AG20443 (cell line): ENCODE measurements around the gene AMZ1.
"Not testable (repeated sequence)": the region's sequence is repeated elsewhere in the genome, so short reads cannot be mapped to it uniquely, and the experiment has no call there.

Source experiments
- DNase-seq: peaks from one replicate; pipeline ENCODE4 v3.0.0; 2012; ENCODE audit warnings: low spot score, mixed read lengths

AMZ1 gene

GRCh38 chr7:2667843-2668242 is 20.2 kb upstream of the AMZ1 start:
- DNase-seq: no peak

- no peak for DNase-seq
Measured at GRCh38 chr7:2668401-2668800, 19.6 kb upstream of the AMZ1 start.

DNA sequence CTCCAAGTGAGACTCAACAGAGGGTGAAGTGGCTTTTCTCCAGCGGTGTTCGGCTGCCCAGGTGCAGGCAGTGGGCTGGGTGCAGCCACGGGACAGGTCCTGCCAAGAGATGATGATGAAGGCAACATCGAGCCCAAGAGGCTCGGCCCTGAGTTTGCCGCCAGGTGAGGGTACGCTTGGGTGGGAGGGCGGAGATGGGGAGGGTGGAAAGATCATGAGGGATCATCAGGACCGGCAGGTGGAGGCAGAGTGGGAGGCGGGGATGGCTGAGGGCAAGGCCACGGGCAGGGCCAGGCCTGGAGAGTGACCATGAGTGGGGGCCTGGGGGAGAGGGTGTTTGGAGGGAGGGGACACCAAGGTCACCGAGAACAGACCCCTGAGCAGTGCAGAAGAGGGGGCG is 17.8 kb upstream of the AMZ1 start:
- no peak for DNase-seq

GRCh38 chr7:2670720-2671391 is 17.1 kb upstream of the AMZ1 start:
- peak; percentile 88 for DNase-seq

- DNase-seq: not testable (repeated sequence)
Measured at GRCh38 chr7:2673214-2673613, 14.8 kb upstream of the AMZ1 start.

- DNase-seq: no peak
Measured at GRCh38 chr7:2673934-2674333, 14.1 kb upstream of the AMZ1 start.

DNA sequence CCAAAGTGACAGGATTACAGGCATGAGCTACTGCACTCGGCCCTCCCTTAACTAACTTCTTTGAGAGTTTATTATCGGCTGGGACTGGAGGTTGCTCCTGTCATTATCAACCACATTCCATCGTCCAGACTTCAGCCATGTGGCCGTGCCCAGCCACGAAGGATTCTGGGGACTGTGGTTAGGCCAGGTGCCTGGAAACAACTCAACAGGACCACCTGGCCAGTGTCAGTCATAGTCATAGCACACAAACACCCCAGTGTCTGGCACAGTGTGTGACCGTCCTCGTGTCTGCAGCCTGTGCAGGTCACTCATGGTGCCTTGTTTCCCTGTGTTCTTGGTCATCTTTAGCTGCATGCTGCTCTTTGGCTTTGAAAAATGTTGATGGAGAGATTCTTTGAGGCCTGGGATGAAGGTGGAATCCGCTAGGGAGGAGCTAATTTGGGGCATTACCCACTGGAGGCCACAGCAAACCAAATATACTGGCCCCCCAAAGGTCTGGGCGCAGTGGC is 12.7 kb upstream of the AMZ1 start:
- DNase-seq: no peak

- not testable (repeated sequence) for DNase-seq
Measured at GRCh38 chr7:2676576-2676975, 11.4 kb upstream of the AMZ1 start.

GRCh38 chr7:2678454-2678853 is 9.5 kb upstream of the AMZ1 start:
- DNase-seq: not testable (repeated sequence)

GRCh38 chr7:2679135-2680127 is 8.6 kb upstream of the AMZ1 start:
- DNase-seq: not testable (repeated sequence)

DNA sequence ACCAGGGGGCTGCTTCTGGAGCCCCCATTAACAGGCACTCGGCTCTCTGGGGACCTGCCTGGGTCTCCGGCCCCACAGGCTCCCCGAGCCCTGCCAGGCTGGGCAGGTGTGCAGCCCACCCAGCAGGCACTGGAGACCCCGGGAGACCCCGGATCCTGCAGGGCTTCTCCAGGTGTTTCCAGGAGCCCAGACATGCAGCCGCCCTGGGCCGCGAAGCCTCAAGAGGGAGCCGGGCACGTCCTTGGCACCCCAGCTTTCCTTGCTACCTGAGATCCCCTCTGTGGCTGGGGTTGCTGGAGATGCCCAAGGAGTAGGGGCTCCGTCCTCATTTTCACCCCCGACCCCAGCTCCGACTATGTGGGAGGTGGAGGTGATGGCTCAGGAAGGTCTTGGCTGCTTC is 7.7 kb upstream of the AMZ1 start:
- DNase-seq: no peak

DNA sequence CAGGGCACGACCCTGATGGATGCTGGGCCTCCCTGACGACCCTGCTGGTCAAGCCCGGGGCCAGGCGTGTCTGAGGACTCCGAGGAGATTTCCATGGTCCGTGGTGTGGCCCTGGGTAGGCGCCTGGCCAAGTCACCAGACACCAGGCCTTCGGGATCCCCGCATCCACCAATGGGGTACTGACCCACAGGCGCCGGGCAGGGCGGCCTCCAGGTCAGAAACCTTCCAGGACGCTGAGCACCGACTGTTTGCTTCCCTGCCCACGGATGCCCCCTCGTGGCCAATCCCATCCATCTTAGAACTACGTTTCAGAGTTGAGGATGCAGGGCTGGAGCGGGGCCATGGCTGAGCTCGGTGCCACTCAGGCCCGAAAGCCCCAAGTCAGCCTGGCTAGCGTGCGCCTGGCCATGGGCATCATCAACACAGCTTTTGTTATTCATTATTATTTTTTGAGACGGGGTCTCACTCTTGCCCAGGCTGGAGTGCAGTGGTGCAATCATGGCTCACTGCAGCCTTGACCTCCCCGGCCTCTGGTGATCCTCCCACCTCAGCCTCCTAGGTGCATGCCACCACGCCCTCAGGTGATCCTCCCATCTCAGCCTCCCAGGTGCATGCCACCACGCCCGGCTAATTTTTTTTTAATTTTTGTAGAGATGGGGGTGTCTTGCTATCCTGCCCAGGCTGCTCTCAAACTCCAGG is 7.1 kb upstream of the AMZ1 start:
- peak; percentile 91 for DNase-seq

- no peak for DNase-seq
Measured at GRCh38 chr7:2681929-2682799, 5.8 kb upstream of the AMZ1 start.

DNA sequence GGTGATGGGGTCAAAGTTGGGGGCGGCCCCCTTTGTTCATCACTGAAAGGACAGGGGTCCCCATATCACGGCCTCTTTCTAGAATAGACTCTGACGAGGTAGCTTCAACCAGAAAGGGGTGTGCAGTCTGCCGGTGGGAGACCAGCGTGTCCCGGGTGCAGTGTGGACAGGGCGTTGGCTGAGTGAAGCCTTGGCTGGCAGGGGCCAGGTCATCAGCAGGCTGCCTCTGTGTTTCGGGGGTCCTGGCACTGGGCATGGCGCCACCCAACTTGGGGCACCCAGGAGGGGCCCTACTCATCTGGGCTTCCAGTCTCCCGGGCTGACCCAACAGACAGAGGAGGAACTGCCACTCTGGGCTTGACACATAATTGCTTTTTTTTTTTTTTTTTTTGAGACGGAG is 3.5 kb upstream of the AMZ1 start:
- no peak for DNase-seq

GRCh38 chr7:2686101-2686500 is 1.9 kb upstream of the AMZ1 start:
- no peak for DNase-seq

DNA sequence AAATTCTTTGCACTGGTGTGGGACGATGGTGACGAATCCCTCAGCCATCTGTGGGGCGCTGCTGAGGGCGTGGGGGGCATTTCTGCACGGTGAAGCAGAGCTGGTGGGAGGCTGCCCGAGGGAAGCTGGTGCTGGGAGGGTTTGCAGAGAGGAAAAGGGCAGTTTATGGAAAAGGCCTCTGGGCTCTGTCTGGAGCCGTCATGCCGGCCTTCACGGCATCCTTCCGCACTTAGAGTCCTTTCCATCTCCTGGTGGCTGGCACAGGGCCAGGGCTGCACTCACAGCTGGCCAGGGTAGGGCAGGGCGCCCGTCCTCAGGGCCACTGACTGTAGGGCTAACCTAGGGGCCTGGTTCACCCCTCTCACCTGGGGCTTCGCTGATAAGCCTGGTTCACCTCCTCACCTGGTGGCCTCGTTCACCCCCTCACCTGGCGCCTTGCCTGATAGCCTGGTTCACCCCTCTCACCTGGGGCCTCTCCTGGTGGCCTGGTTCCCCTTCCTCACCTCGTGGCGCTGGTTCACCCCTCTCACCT is 598 bp upstream of the AMZ1 start:
- peak; percentile 84 for DNase-seq

- no peak for DNase-seq
Measured at GRCh38 chr7:2688409-2689342, 674 bp downstream of the AMZ1 start.

- no peak for DNase-seq
Measured at GRCh38 chr7:2689343-2689847, 1.4 kb downstream of the AMZ1 start.

DNA sequence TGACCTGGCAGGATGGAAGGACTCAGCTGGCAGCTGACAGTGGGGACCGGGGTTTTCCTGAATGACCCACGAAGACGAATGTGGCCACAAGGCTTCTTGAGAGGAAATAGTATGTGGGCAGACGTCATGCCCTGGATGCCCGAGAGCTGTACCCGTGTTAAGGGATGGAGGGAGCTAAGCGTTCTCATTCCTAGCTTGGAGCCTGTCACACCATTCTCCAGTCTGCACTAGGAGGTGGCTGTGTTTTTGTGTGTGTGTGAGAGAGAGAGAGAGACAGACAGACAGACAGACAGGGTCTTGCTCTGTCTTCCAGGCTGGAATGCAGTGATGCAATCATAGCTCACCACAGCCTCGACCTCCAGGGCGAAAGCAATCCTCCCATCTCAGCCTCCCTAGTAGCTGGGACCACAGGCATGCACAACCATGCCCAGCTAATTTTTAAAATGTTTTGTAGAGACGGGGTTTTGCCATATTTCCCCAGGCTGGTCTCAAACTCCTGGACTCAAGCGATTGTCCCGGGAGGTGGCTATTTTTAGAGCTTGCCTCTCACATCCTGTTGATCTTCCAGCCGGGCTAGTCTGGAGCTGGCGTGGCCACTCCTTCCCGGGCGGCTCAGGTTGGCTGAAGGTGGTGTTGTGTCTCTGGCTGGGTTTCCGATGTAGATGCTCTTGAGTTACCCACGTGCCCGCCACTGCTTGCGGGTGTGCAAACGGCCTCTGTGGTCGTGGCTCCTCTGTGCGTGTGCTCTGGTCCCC is 2.1 kb downstream of the AMZ1 start:
- no peak for DNase-seq
